Rectal smooth muscle tissue (tissue), 1 donor: Measurements from ENCODE around the gene CNTNAP4.

Source experiments
- H3K27ac ChIP-seq: one replicate; pipeline ENCODE4 v1.7.0; 2013; ENCODE audit warnings: low read depth, low read length, inconsistent platforms
- H3K27me3 ChIP-seq: one replicate; pipeline ENCODE4 v1.7.0; 2013; ENCODE audit warnings: low read length; ENCODE audit not compliant: control insufficient read depth, insufficient read depth
- H3K36me3 ChIP-seq: one replicate; pipeline ENCODE4 v1.7.0; 2013; ENCODE audit warnings: low read length; ENCODE audit not compliant: control insufficient read depth, insufficient read depth
- H3K4me1 ChIP-seq: one replicate; pipeline ENCODE4 v1.7.0; 2013; ENCODE audit warnings: low read length; ENCODE audit not compliant: control insufficient read depth, insufficient read depth
- H3K4me3 ChIP-seq: one replicate; pipeline ENCODE4 v1.7.0; 2013; ENCODE audit warnings: low read length
- H3K9ac ChIP-seq: one replicate; pipeline ENCODE4 v1.7.0; 2013; ENCODE audit warnings: low read length

The CNTNAP4 gene

GRCh38 chr16:76483307-76483909 is 206.2 kb downstream of the CNTNAP4 start:
- Histone ChIP-seq H3K4me1 (no peaks in the 10 kb centered on the region), H3K36me3 (no peaks in the 10 kb centered on the region), H3K4me3 (no peak overlapping the region), H3K27me3 (no peaks in the 10 kb centered on the region), H3K27ac (no peak overlapping the region), H3K9ac (no peak overlapping the region)

DNA sequence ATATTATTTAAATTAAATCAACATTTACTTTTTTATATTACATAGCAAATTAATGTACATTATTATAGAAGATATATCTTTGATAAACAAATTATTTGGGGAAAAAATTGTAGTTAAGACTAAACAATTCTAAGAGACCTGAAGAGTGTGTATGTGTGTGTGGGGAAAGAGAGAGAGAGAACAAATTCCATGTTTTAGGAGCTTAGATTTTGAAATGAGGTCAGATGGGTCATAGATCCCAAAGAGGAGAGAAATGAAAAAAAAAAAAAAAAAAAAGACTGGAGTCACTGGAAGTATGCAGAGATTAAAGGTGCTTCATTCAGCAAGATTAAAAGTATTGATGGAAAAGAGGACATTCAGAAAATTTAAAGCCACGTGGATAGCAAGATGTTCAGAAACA is 206.8 kb downstream of the CNTNAP4 start:
- Histone ChIP-seq H3K27me3 (no peaks in the 10 kb centered on the region), H3K36me3 (no peaks in the 10 kb centered on the region), H3K4me1 (no peaks in the 10 kb centered on the region), H3K27ac (no peak overlapping the region), H3K9ac (no peak overlapping the region), H3K4me3 (no peak overlapping the region)

DNA sequence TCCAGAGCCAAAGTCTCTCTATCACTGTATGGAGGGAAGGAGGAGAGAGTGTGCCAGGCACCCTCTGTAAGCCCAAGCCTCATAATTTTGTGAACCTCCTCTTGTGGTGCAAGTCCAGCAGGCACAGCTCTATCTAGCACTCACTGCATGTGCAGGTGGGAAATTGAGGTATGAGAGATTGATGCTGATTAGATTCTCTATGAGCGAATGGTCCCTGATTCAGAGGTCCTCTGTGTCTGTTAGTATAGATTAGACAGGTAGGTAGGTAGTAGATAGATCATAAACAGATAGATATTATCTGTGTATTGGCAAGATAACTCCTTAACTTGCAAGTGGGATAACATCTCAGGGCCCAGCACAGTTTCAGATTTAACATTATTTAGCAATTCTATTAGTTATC is 209.5 kb downstream of the CNTNAP4 start:
- no peaks in the 10 kb centered on the region for H3K27me3 ChIP-seq
- no peak overlapping the region for H3K9ac ChIP-seq
- no peak overlapping the region for H3K4me3 ChIP-seq
- H3K27ac ChIP-seq: no peak overlapping the region
- H3K4me1 ChIP-seq: no peaks in the 10 kb centered on the region
- H3K36me3 ChIP-seq: no peaks in the 10 kb centered on the region

DNA sequence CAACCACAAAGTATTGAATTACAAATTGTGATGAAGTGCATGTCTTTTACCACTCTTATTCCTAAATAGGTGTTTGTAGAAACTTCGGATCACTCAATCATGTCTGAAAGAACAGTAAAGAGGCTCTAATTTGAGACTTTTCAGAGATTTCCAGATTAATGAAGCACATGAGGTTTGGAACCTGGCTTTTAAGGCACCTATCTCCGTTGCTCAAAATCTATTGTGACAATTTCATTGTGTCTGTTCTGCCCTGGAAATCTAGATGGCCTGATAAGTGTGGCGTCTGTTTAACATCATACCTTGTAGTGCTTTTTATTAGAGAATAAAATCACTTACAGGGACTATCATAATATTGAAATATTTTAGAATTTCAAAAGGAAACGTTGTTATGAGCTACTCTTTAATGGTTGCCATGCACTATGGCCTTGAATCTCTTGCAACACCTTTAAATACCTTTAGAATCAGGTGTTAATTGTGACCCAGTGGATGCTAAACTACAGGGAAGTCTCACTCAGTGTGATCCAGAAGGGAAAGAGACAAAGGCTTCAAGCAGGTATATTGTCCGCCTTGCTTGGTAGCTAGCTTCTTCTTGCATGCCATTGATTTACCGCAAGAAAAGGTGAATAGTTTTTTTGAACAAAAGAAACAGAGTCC is 210.3 kb downstream of the CNTNAP4 start:
- H3K4me1 ChIP-seq: no peaks in the 10 kb centered on the region
- no peaks in the 10 kb centered on the region for H3K36me3 ChIP-seq
- no peak overlapping the region for H3K27ac ChIP-seq
- no peak overlapping the region for H3K4me3 ChIP-seq
- H3K9ac ChIP-seq: no peak overlapping the region
- H3K27me3 ChIP-seq: no peaks in the 10 kb centered on the region

GRCh38 chr16:76488065-76488417 is 210.8 kb downstream of the CNTNAP4 start:
- H3K4me3 ChIP-seq: no peak overlapping the region
- H3K36me3 ChIP-seq: no peaks in the 10 kb centered on the region
- H3K27me3 ChIP-seq: no peaks in the 10 kb centered on the region
- no peaks in the 10 kb centered on the region for H3K4me1 ChIP-seq
- no peak overlapping the region for H3K9ac ChIP-seq
- H3K27ac ChIP-seq: no peak overlapping the region

- Histone ChIP-seq H3K4me1 (no peaks in the 10 kb centered on the region), H3K4me3 (no peak overlapping the region), H3K27me3 (no peaks in the 10 kb centered on the region), H3K27ac (no peak overlapping the region), H3K36me3 (no peaks in the 10 kb centered on the region), H3K9ac (no peak overlapping the region)
Observed at GRCh38 chr16:76490036-76490639, 212.9 kb downstream of the CNTNAP4 start.

DNA sequence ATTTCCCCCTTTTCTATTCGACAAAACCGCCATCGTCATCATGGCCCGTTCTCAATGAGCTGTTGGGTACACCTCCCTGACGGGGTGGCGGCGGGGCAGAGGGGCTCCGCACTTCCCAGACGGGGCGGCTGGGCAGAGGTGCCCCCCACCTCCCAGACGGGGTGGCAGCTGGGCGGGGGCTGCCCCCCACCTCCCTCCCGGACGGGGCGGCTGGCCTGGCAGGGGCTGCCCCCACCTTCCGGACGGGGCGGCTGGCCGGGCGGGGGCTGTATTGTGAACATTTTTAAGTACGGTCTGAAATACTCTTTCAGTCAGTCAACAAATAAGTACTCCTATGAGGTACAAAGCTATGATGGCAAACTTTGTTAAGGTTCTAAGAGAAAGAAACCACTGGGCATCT is 222.8 kb downstream of the CNTNAP4 start:
- Histone ChIP-seq H3K4me3 (no peak overlapping the region), H3K4me1 (no peaks in the 10 kb centered on the region), H3K9ac (no peak overlapping the region), H3K36me3 (no peaks in the 10 kb centered on the region), H3K27me3 (no peaks in the 10 kb centered on the region), H3K27ac (no peak overlapping the region)

- H3K27me3 ChIP-seq: no peaks in the 10 kb centered on the region
Observed at GRCh38 chr16:76502063-76502462, 224.9 kb downstream of the CNTNAP4 start.

DNA sequence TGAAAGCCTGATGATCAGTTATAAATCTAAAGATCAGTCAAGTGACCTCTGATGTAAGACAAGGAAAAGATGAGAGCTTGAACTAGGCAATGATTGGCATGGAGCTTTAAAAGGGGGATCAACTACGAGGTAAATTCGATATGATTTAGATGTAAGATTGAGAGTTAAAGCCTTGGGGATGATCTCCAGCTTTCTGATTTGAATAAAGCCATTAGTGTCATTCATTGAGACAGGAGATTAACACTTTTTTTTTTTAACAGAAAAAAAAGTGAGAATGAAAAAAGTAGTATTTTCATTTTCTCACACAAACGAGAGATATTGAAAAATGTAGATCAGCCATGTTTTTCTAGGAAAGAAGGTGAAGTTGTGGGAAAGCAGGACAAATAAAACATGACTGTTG is 225.4 kb downstream of the CNTNAP4 start:
- Histone ChIP-seq H3K4me3 (no peak overlapping the region), H3K27ac (no peak overlapping the region)

More at GRCh38 chr16:76502063-76502462, 224.9 kb downstream of the CNTNAP4 start:
- Histone ChIP-seq H3K27ac (no peak overlapping the region), H3K4me1 (no peaks in the 10 kb centered on the region), H3K9ac (no peak overlapping the region), H3K36me3 (no peaks in the 10 kb centered on the region), H3K4me3 (no peak overlapping the region)

GRCh38 chr16:76503091-76503490 is 225.9 kb downstream of the CNTNAP4 start:
- no peaks in the 10 kb centered on the region for H3K36me3 ChIP-seq
- no peak overlapping the region for H3K4me3 ChIP-seq
- H3K27me3 ChIP-seq: no peaks in the 10 kb centered on the region
- H3K27ac ChIP-seq: no peak overlapping the region
- H3K9ac ChIP-seq: no peak overlapping the region
- H3K4me1 ChIP-seq: no peaks in the 10 kb centered on the region

More for the DNA sequence above, 225.4 kb downstream of the CNTNAP4 start:
- Histone ChIP-seq H3K27me3 (no peaks in the 10 kb centered on the region), H3K4me1 (no peaks in the 10 kb centered on the region), H3K9ac (no peak overlapping the region), H3K36me3 (no peaks in the 10 kb centered on the region)

DNA sequence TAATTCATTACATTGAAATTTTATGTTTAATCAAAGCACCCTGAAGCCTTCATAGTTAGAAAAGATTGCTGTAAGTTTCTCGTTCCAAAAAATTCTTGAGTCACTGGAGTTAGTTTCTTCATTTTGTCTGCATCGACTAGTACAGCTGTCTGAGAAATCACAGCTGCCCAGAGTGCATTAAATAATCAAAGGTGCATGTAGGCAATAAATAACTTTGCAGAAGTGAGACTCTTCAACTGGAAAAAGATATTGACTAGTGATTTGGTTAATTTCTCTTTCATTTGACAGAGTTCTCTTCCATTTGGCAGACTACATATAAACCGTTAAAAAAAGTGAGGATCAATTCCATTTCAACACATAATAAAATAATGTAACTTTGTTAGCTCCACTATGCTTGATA is 234.0 kb downstream of the CNTNAP4 start:
- no peak overlapping the region for H3K27ac ChIP-seq
- no peaks in the 10 kb centered on the region for H3K27me3 ChIP-seq
- no peak overlapping the region for H3K4me3 ChIP-seq
- H3K9ac ChIP-seq: no peak overlapping the region
- no peaks in the 10 kb centered on the region for H3K4me1 ChIP-seq
- H3K36me3 ChIP-seq: no peaks in the 10 kb centered on the region

GRCh38 chr16:76518781-76519180 is 241.6 kb downstream of the CNTNAP4 start:
- H3K27me3 ChIP-seq: no peaks in the 10 kb centered on the region
- no peak overlapping the region for H3K4me3 ChIP-seq
- H3K9ac ChIP-seq: no peak overlapping the region
- H3K36me3 ChIP-seq: no peaks in the 10 kb centered on the region
- H3K27ac ChIP-seq: no peak overlapping the region
- H3K4me1 ChIP-seq: no peaks in the 10 kb centered on the region

DNA sequence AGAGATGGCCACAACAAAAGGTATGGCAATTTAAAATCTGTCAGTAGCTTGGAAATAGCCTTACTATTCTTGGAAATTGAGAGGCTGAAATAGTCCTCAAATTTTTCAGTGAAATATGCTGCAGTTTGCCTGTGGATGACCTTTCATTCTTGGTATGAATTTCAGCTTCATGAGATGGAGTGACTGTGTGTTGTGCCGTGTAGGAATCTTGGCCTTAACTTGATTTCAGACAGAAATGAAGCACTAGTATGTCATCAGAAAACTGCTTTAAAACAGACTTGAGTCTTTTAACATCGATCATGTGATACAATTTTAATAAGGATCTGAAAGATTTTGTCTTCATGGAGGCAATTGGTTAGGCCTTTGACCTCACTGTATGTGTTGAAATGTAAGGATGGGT is 247.2 kb downstream of the CNTNAP4 start:
- no peaks in the 10 kb centered on the region for H3K27me3 ChIP-seq
- no peak overlapping the region for H3K9ac ChIP-seq
- H3K4me1 ChIP-seq: no peaks in the 10 kb centered on the region
- no peak overlapping the region for H3K27ac ChIP-seq
- H3K36me3 ChIP-seq: no peaks in the 10 kb centered on the region
- no peak overlapping the region for H3K4me3 ChIP-seq
